B cell (primary cell): Measurements from ENCODE around the gene DAGLB. TPM values are rescaled to one million over a fixed set of nuclear protein-coding genes. Genes with fewer than 3 reads are reported as not detected.

Experiments used
- ATAC-seq: fragments of 200-7000 bp; cut with Tn5 transposase; one replicate; pipeline ENCODE4 v1.10.0; 2021; ENCODE audit warnings: low read depth, mild to moderate bottlenecking, moderate number of reproducible peaks, moderate library complexity
- CTCF ChIA-PET: fragments of 350-600 bp; sonication (Branson Sonifier 250); formaldehyde crosslinking; loops from one replicate; lab custom pipeline; 2021; ENCODE audit warnings: antibody characterized with exemption, inconsistent platforms; lab: Charles Lee
- POLR2A ChIA-PET: fragments of 350-600 bp; sonication (Branson Sonifier 250); formaldehyde crosslinking; loops from one replicate; lab custom pipeline; 2021; ENCODE audit warnings: antibody characterized with exemption; lab: Charles Lee
- DNase-seq: peaks from one replicate; pipeline ENCODE4 v3.0.0; 2013
- H2AFZ ChIP-seq: 2 replicates; pipeline ENCODE4 v1.6.1; 2012; ENCODE audit warnings: mild to moderate bottlenecking, low read depth, low read length; ENCODE audit not compliant: insufficient read depth, poor library complexity, severe bottlenecking
- H3K27ac ChIP-seq, 2 donors: 1 replicate in 1 of 2; 2 replicates in 1 of 2; pipeline ENCODE4 v1.5.1; 2012 to 2013; ENCODE audit warnings: low read length in 2 of 2, mild to moderate bottlenecking in 2 of 2, moderate library complexity in 1 of 2
- H3K27me3 ChIP-seq, 4 experiments: fragments of 200-600 bp in 1 of 4; sonication (generic) in 1 of 4; replicated peaks in 1 of 4; 1 replicate in 2 of 4; 2 replicates in 2 of 4; pipeline versions ENCODE4 v1.6.1 to v1.7.0; 2013 to 2016; ENCODE audit warnings: low read length in 3 of 4, mild to moderate bottlenecking in 2 of 4, mixed read lengths in 1 of 4, moderate library complexity in 1 of 4; ENCODE audit not compliant: insufficient read depth in 4 of 4, control insufficient read depth in 3 of 4; ENCODE audit errors: control extremely low read depth in 1 of 4
- H3K36me3 ChIP-seq, 2 experiments: replicated peaks in 1 of 2; 1 replicate in 1 of 2; 2 replicates in 1 of 2; pipeline versions ENCODE4 v1.6.1 to v1.7.1; 2013; ENCODE audit warnings: low read length in 1 of 2; ENCODE audit not compliant: insufficient read depth in 2 of 2, control insufficient read depth in 1 of 2; ENCODE audit errors: control extremely low read depth in 1 of 2, extremely low read depth in 1 of 2
- H3K4me1 ChIP-seq, 2 donors: fragments of 200-600 bp in 1 of 2; sonication (generic) in 1 of 2; 1 replicate in 1 of 2; 2 replicates in 1 of 2; pipeline versions ENCODE4 v1.5.1 to v1.6.1; 2013 to 2017; ENCODE audit warnings: low read length in 2 of 2; ENCODE audit not compliant: control insufficient read depth in 2 of 2, insufficient read depth in 2 of 2
- H3K4me2 ChIP-seq: replicated peaks from 2 replicates; pipeline ENCODE3; 2012; ENCODE audit warnings: mild to moderate bottlenecking, low read depth, low read length; ENCODE audit not compliant: poor library complexity, severe bottlenecking
- H3K4me3 ChIP-seq, 5 experiments: fragments of 200-600 bp in 1 of 5; sonication (generic) in 1 of 5; 1 replicate in 3 of 5; 2 replicates in 2 of 5; pipeline versions ENCODE4 v1.5.1 to v1.7.0; 2011 to 2016; ENCODE audit warnings: low read length in 4 of 5, mild to moderate bottlenecking in 4 of 5, low read depth in 2 of 5, control low read depth in 1 of 5, moderate library complexity in 1 of 5; ENCODE audit not compliant: insufficient read depth in 1 of 5; ENCODE audit errors: control extremely low read depth in 1 of 5, extremely low read depth in 1 of 5
- H3K79me2 ChIP-seq: fragments of 200-600 bp; sonication (generic); one replicate; pipeline ENCODE4 v1.6.0; 2016; ENCODE audit warnings: low read length; ENCODE audit not compliant: control insufficient read depth, insufficient read depth
- H3K9ac ChIP-seq: fragments of 200-600 bp; sonication (generic); 2 replicates; pipeline ENCODE4 v1.6.1; 2017; ENCODE audit warnings: mild to moderate bottlenecking, low read length, moderate library complexity
- H3K9me3 ChIP-seq, 3 donors: one replicate each; pipeline versions ENCODE4 v1.6.1 to v1.7.1; 2013; ENCODE audit warnings: low read length in 2 of 3; ENCODE audit not compliant: control insufficient read depth in 2 of 3, insufficient read depth in 1 of 3; ENCODE audit errors: control extremely low read depth in 1 of 3
- H4K20me1 ChIP-seq: 2 replicates; pipeline ENCODE4 v1.6.0; 2012; ENCODE audit warnings: mild to moderate bottlenecking, low read length; ENCODE audit not compliant: insufficient read depth, control insufficient read depth, poor library complexity, severe bottlenecking
- H3K27ac Mint-ChIP-seq: one replicate; pipeline ENCODE4 v1.8.0; 2021; ENCODE audit warnings: mixed read lengths
- H3K27me3 Mint-ChIP-seq: one replicate; pipeline ENCODE4 v1.8.0; 2021; ENCODE audit warnings: mixed read lengths
- H3K4me1 Mint-ChIP-seq: one replicate; pipeline ENCODE4 v1.8.0; 2021; ENCODE audit warnings: mixed read lengths
- H3K4me3 Mint-ChIP-seq: one replicate; pipeline ENCODE4 v1.8.0; 2021; ENCODE audit warnings: mixed read lengths
- H3K9me3 Mint-ChIP-seq: one replicate; pipeline ENCODE4 v1.8.0; 2022; ENCODE audit warnings: mixed read lengths; ENCODE audit not compliant: insufficient read depth
- EZH2 ChIP-seq: IDR thresholded peaks from 2 replicates; pipeline ENCODE4 v1.6.1; 2012; ENCODE audit warnings: borderline replicate concordance, low read depth, mild to moderate bottlenecking, moderate library complexity, low read length; ENCODE audit not compliant: insufficient read depth, poor library complexity, severe bottlenecking
- WGBS: methylation state at CpG from one replicate; pipeline ENCODE4 v1.1.5; 2013; ENCODE audit warnings: missing lambda C conversion rate; ENCODE audit not compliant: insufficient coverage; 5-methylcytosine and 5-hydroxymethylcytosine counted together
- intact Hi-C: fragments of 100-400 bp; cut with micrococcal nuclease; formaldehyde crosslinking; loops from one replicate; pipeline ENCODE4 v1.10.0; 2022
- polyA plus RNA-seq: library from polyadenylated mRNA; depleted of rRNA; stranded (reverse); fragments of >200 nt; gene quantifications from 2 replicates; pipeline ENCODE4 v1.2.3, GENCODE V29; 2012
- total RNA-seq, 2 donors: library from RNA; stranded (reverse); fragments of 120-200 nt in 1 of 2; gene quantifications; 1 replicate in 1 of 2; 2 replicates in 1 of 2; pipeline versions ENCODE4 v1.2.3 to v1.2.4, GENCODE V29; 2013 to 2022
- TF ChIP-seq, protein P1 (sequence below): fragments of 200-600 bp; IDR thresholded peaks from one replicate; pipeline ENCODE4 v1.8.0; 2022; ENCODE audit warnings: antibody characterized with exemption, mild to moderate bottlenecking

Gene DAGLB
- total and polyA plus RNA-seq, 2 donors (not counting 1 experiment from before 2014, with no cell fraction given): 25.2 to 29.6 TPM

DNA sequence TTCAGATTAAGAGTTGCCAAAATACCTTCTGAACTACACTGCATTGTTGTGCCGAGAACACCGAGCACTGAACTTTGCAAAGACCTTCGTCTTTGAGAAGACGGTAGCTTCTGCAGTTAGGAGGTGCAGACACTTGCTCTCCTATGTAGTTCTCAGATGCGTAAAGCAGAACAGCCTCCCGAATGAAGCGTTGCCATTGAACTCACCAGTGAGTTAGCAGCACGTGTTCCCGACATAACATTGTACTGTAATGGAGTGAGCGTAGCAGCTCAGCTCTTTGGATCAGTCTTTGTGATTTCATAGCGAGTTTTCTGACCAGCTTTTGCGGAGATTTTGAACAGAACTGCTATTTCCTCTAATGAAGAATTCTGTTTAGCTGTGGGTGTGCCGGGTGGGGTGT is 45.0 kb downstream of the DAGLB start:
- Histone ChIP-seq H3K4me1 (no peaks in the 10 kb centered on the region), H3K9ac (no peak overlapping the region), H4K20me1 (peaks cover 36% of the 10 kb centered on the region), H3K79me2 (peaks cover 26% of the 10 kb centered on the region), H2AFZ (no peak overlapping the region), H3K27ac (no peak overlapping the region), H3K4me2 (no peak overlapping the region), H3K4me3 (no peak overlapping the region), H3K27me3 (no peaks in the 10 kb centered on the region), H3K36me3 (peaks cover 15 to 80% of the 10 kb centered on the region in 2 experiments), H3K9me3 (no peaks in the 10 kb centered on the region)
- CTCF ChIA-PET: no interaction called here
- H3K27ac Mint-ChIP-seq: no peak overlapping the region
- TF ChIP-seq, protein P1, sequence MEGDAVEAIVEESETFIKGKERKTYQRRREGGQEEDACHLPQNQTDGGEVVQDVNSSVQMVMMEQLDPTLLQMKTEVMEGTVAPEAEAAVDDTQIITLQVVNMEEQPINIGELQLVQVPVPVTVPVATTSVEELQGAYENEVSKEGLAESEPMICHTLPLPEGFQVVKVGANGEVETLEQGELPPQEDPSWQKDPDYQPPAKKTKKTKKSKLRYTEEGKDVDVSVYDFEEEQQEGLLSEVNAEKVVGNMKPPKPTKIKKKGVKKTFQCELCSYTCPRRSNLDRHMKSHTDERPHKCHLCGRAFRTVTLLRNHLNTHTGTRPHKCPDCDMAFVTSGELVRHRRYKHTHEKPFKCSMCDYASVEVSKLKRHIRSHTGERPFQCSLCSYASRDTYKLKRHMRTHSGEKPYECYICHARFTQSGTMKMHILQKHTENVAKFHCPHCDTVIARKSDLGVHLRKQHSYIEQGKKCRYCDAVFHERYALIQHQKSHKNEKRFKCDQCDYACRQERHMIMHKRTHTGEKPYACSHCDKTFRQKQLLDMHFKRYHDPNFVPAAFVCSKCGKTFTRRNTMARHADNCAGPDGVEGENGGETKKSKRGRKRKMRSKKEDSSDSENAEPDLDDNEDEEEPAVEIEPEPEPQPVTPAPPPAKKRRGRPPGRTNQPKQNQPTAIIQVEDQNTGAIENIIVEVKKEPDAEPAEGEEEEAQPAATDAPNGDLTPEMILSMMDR: no peak
- no peak for TF ChIP-seq EZH2
- intact Hi-C loops: no loop called here
- no peak overlapping the region for H3K4me3 Mint-ChIP-seq
- no peaks in the 10 kb centered on the region for H3K9me3 Mint-ChIP-seq
- POLR2A ChIA-PET: no interaction called here
- H3K4me1 Mint-ChIP-seq: peaks cover 6% of the 10 kb centered on the region
- WGBS: 95% methylated on average over 13 of the region's 13 CpGs
- ATAC-seq (no peak), DNase-seq (no peak)
- no peaks in the 10 kb centered on the region for H3K27me3 Mint-ChIP-seq

DNA sequence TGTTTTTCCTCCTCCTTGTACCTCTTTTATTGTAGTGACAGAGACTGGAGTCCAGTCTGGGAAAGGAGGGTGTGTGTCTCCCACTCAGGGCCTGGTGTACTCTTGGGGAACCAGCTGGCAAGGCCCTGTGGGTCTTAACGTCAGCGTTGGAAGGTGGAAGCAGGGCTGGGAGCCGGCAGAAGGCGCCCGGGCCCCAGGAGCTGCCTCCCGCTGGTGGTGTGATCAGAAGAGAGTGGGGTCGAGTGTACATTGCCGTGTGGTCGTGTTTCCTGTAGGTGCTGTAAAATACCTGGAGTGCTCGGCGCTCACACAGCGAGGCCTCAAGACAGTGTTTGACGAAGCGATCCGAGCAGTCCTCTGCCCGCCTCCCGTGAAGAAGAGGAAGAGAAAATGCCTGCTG is 45.7 kb downstream of the DAGLB start:
- Histone ChIP-seq H4K20me1 (peaks cover 43% of the 10 kb centered on the region), H3K36me3 (peaks cover 12 to 74% of the 10 kb centered on the region in 2 experiments), H2AFZ (no peak overlapping the region), H3K4me3 (no peak overlapping the region), H3K4me1 (no peaks in the 10 kb centered on the region), H3K4me2 (no peak overlapping the region), H3K27me3 (no peaks in the 10 kb centered on the region), H3K79me2 (peaks cover 33% of the 10 kb centered on the region), H3K27ac (no peak overlapping the region), H3K9me3 (no peaks in the 10 kb centered on the region), H3K9ac (no peak overlapping the region)
- ChIA-PET CTCF (no interaction called here), POLR2A (no interaction called here)
- Mint-ChIP-seq H3K27me3 (no peaks in the 10 kb centered on the region), H3K4me1 (peaks cover 6% of the 10 kb centered on the region), H3K27ac (no peak overlapping the region), H3K4me3 (no peak overlapping the region), H3K9me3 (no peaks in the 10 kb centered on the region)
- 93% methylated on average over 8 of the region's 17 CpGs for WGBS
- no peak for TF ChIP-seq EZH2
- TF ChIP-seq, protein P1: no peak
- ATAC-seq (no peak), DNase-seq (no peak)
- intact Hi-C loops: no loop called here
